HG02759 (cell line): ENCODE results near the gene ABTB2.
"Not testable (repeated sequence)": the region's sequence is repeated elsewhere in the genome, so short reads cannot be mapped to it uniquely, and the experiment has no call there.

Source experiments
- ATAC-seq: cut with Tn5 transposase; IDR thresholded peaks from one replicate; pipeline ENCODE4 v1.9.1; 2021; ENCODE audit warnings: mild to moderate bottlenecking, moderate library complexity; ENCODE audit not compliant: unreplicated experiment

ABTB2 gene

GRCh38 chr11:34267013-34267412 lies 90.8 kb downstream of the ABTB2 start:
- ATAC-seq, result no peak

GRCh38 chr11:34266090-34266912 lies 91.5 kb downstream of the ABTB2 start:
- no peak for ATAC-seq

- no peak for ATAC-seq
Measured at GRCh38 chr11:34264303-34265110, 93.3 kb downstream of the ABTB2 start.

- ATAC-seq, result no peak
Measured at GRCh38 chr11:34263441-34264091, 94.2 kb downstream of the ABTB2 start.

- ATAC-seq, result no peak
Measured at GRCh38 chr11:34262531-34263081, 95.2 kb downstream of the ABTB2 start.

GRCh38 chr11:34261820-34262219 lies 96.0 kb downstream of the ABTB2 start:
- no peak for ATAC-seq

GRCh38 chr11:34261095-34261494 lies 96.7 kb downstream of the ABTB2 start:
- ATAC-seq, result no peak

- no peak for ATAC-seq
Measured at GRCh38 chr11:34260072-34260575, 97.7 kb downstream of the ABTB2 start.

- ATAC-seq, result no peak
Measured at GRCh38 chr11:34259087-34259486, 98.7 kb downstream of the ABTB2 start.

GRCh38 chr11:34256626-34257025 lies 101.2 kb downstream of the ABTB2 start:
- ATAC-seq, result no peak

GRCh38 chr11:34256150-34256549 lies 101.7 kb downstream of the ABTB2 start:
- no peak for ATAC-seq

- ATAC-seq, result no peak
Measured at GRCh38 chr11:34255101-34255500, 102.7 kb downstream of the ABTB2 start.

- ATAC-seq, result no peak
Measured at GRCh38 chr11:34254011-34254410, 103.8 kb downstream of the ABTB2 start.

- ATAC-seq, result no peak
Measured at GRCh38 chr11:34252651-34253050, 105.2 kb downstream of the ABTB2 start.

- no peak for ATAC-seq
Measured at GRCh38 chr11:34252015-34252414, 105.8 kb downstream of the ABTB2 start.

GRCh38 chr11:34251589-34251980 lies 106.2 kb downstream of the ABTB2 start:
- no peak for ATAC-seq

- ATAC-seq, result peak; percentile 86
Measured at GRCh38 chr11:34250732-34251588, 106.8 kb downstream of the ABTB2 start.

- ATAC-seq, result no peak
Measured at GRCh38 chr11:34250211-34250610, 107.6 kb downstream of the ABTB2 start.

- no peak for ATAC-seq
Measured at GRCh38 chr11:34249439-34249838, 108.4 kb downstream of the ABTB2 start.

- ATAC-seq, result not testable (repeated sequence)
Measured at GRCh38 chr11:34246511-34246910, 111.3 kb downstream of the ABTB2 start.
